SJCRH30 (cell line): ENCODE results near the gene SLC35D2. TPM values are rescaled to one million over a fixed set of nuclear protein-coding genes. Genes with fewer than 3 reads are reported as not detected.

ENCODE experiments used
- DNase-seq, 2 experiments: peaks; one replicate each; pipeline ENCODE4 v3.0.0-alpha.2; 2015 to 2020
- H3K27ac ChIP-seq: fragments of 250-450 bp; sonication (Bioruptor Pico); 2 replicates; pipeline ENCODE4 v1.5.1; 2020; ENCODE audit warnings: mild to moderate bottlenecking, moderate library complexity
- H3K27me3 ChIP-seq: fragments of 250-450 bp; sonication (Bioruptor Pico); 2 replicates; pipeline ENCODE4 v1.5.1; 2020; ENCODE audit warnings: mild to moderate bottlenecking, moderate library complexity
- H3K36me3 ChIP-seq: fragments of 250-450 bp; sonication (Bioruptor Pico); 2 replicates; pipeline ENCODE4 v1.5.1; 2020; ENCODE audit warnings: mild to moderate bottlenecking, moderate library complexity
- H3K4me1 ChIP-seq: fragments of 250-450 bp; sonication (Bioruptor Pico); 2 replicates; pipeline ENCODE4 v1.5.1; 2020; ENCODE audit warnings: mild to moderate bottlenecking, moderate library complexity
- H3K4me3 ChIP-seq: fragments of 250-450 bp; sonication (Bioruptor Pico); 2 replicates; pipeline ENCODE4 v1.5.1; 2020; ENCODE audit warnings: mild to moderate bottlenecking, moderate library complexity
- H3K9me3 ChIP-seq: fragments of 250-450 bp; sonication (Bioruptor Pico); replicated peaks from 2 replicates; pipeline ENCODE4 v1.5.1; 2020; ENCODE audit warnings: mild to moderate bottlenecking, moderate library complexity
- total RNA-seq: library from RNA; depleted of rRNA; stranded (reverse); fragments of >200 nt; shearing (Covaris generic); gene quantifications from 2 replicates; pipeline ENCODE4 v1.2.3, GENCODE V29; 2014; rRNA removed

Gene SLC35D2
- total RNA-seq, 1 experiment from 2014 or later = 0.20 TPM

DNA sequence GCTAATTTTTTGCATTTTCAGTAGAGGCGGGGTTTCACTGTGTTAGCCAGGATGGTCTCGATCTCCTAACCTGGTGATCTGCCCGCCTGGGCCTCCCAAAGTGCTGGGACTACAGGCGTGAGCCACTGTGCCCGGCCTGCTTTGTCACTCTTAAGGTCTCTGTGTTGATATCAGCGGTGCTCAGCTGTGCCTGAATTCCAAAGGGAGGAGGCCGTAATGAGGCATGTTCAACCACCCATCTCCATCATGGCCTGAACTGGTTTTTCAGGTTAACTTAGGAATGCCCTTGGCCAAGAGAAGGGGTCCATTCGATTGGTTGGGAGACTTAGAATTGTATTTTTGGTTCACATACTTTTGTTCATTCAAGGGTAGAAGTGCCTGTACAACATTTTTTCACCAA lies 103.6 kb downstream of the SLC35D2 start:
- H3K9me3 ChIP-seq = peaks cover 3% of the 10 kb centered on the region
- H3K4me1 ChIP-seq = no peaks in the 10 kb centered on the region
- no peak overlapping the region for H3K27ac ChIP-seq
- DNase-seq = no peak
- H3K4me3 ChIP-seq = no peak overlapping the region
- H3K27me3 ChIP-seq = no peaks in the 10 kb centered on the region
- no peaks in the 10 kb centered on the region for H3K36me3 ChIP-seq

DNA sequence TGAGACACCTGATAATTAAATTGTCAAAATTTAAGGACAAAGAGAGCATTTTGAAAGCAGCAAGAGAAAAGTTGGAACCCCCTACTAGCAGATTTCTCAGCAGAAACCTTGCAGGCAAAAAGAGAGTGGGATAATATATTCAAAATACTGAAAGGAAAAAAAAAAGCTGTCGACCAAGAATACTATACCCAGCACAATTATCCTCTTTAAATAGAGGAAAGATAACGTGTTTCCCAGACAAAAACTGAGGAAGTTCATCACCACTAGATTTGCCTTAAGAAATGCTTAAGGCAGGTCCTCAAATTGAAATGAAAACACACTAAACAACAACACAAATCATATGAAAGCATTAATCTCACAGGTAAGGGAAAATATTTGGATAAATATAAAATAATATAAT lies 108.6 kb downstream of the SLC35D2 start:
- H3K36me3 ChIP-seq = no peaks in the 10 kb centered on the region
- no peak for DNase-seq
- H3K27ac ChIP-seq = no peak overlapping the region
- no peaks in the 10 kb centered on the region for H3K4me1 ChIP-seq
- H3K4me3 ChIP-seq = no peak overlapping the region
- H3K9me3 ChIP-seq = peaks cover 15% of the 10 kb centered on the region
- no peaks in the 10 kb centered on the region for H3K27me3 ChIP-seq

Other genes with a start within 250 kb of the SLC35D2 start
- 0.20 and 0.23 TPM in 2 replicates for gene HSD17B3, start 81.5 kb downstream of the SLC35D2 start, total RNA-seq
- gene ZNF367, start 34.7 kb upstream of the SLC35D2 start, total RNA-seq = 31.4 and 35.5 TPM in 2 replicates
- gene HABP4, start 66.5 kb upstream of the SLC35D2 start, total RNA-seq = 14.8 and 15.2 TPM in 2 replicates
- gene CDC14B, start 236.1 kb upstream of the SLC35D2 start, total RNA-seq = 36.1 and 37.1 TPM in 2 replicates